GM10248 (cell line): ENCODE data around the gene ZCCHC7.

Source experiments
- CTCF ChIA-PET: fragments of 300-600 bp; sonication (Branson Sonifier 250); formaldehyde crosslinking; extraction: SDS; loops from one replicate; lab custom pipeline; 2021; ENCODE audit warnings: antibody characterized with exemption; lab: Yijun Ruan, JAX
- POLR2A ChIA-PET: fragments of 350-650 bp; sonication (Branson Sonifier 250); formaldehyde crosslinking; extraction: SDS; loops from one replicate; lab custom pipeline; 2020; ENCODE audit warnings: antibody characterized with exemption; lab: Yijun Ruan, JAX
- DNase-seq: peaks from one replicate; pipeline ENCODE4 v3.0.0; 2012; ENCODE audit errors: extremely low spot score
- CTCF ChIP-seq: IDR thresholded peaks from 2 replicates; pipeline ENCODE4 v1.5.1; 2012; ENCODE audit warnings: mild to moderate bottlenecking, low read depth; ENCODE audit errors: extremely low read depth, missing control alignments, control extremely low read depth

Gene ZCCHC7

DNA sequence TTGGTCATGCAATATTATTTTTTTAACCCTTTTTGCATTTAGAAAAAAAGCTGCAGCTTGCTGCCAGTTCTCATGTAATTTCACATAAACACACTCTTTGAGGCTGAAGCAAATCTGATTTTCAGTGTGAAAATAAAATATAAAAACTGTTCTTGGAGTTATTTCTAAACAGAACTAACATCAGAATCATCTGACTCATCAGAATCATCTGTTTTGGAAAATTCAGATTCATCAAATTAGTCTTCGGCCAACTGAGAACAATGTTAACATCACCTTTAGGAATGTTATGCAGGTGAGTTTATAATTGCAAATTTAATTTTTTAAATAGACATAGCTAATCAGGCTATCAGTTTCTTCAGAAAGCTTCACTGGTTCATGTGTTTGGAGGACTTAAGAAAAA is 45.3 kb downstream of the ZCCHC7 start:
- no peak for TF ChIP-seq CTCF
- ChIA-PET CTCF (interaction anchor here (0.9 to 1.4 kb wide), 2 partner anchors 18 to 159 kb away, joined by 3 read pairs; no protein-coding TSS in a partner anchor), POLR2A (no interaction called here)
- DNase-seq = no peak

GRCh38 chr9:37167456-37168047 is 47.2 kb downstream of the ZCCHC7 start:
- ChIA-PET POLR2A (no interaction called here), CTCF (no interaction called here)
- TF ChIP-seq CTCF = no peak
- no peak for DNase-seq

DNA sequence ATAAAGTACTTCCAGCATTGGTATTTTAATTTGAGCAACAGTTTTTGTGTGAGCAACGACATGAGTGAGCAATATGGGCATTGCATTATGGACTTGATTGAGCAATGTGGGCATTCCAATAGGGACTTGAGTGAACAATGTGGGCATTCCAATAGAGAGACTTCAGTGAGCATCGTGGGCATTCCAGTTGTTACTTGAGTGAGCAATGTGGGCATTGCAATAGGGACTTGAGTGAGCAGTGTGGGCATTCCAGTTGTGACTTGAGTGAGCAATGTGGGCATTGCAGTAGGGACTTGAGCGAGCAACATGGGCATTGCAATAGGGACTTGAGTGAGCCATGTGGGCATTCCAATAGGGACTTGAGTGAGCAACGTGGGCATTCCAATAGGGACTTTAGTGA is 52.2 kb downstream of the ZCCHC7 start:
- TF ChIP-seq CTCF = no peak
- CTCF ChIA-PET = no interaction called here
- no peak for DNase-seq

GRCh38 chr9:37174247-37174646 is 53.9 kb downstream of the ZCCHC7 start:
- no peak for TF ChIP-seq CTCF
- CTCF ChIA-PET = interaction anchor here (1.1 to 1.9 kb wide), 2 partner anchors 9 to 23 kb away, joined by 3 to 5 read pairs; no protein-coding TSS in a partner anchor
- POLR2A ChIA-PET = interaction anchor here (0.6 kb wide), 1 partner anchor 291 kb away, joined by 5 read pairs; the partner anchor contains the start of gene ZBTB5
- no peak for DNase-seq

More for the DNA sequence above, 52.2 kb downstream of the ZCCHC7 start:
- POLR2A ChIA-PET = no interaction called here

GRCh38 chr9:37178742-37179141 is 58.4 kb downstream of the ZCCHC7 start:
- CTCF ChIA-PET = interaction anchor here (1.2 kb wide), 1 partner anchor 7 kb away, joined by 4 read pairs; no protein-coding TSS in a partner anchor
- no peak for TF ChIP-seq CTCF
- POLR2A ChIA-PET = no interaction called here
- no peak for DNase-seq

GRCh38 chr9:37179576-37179975 is 59.2 kb downstream of the ZCCHC7 start:
- POLR2A ChIA-PET = no interaction called here
- DNase-seq = no peak
- CTCF ChIA-PET = interaction anchor here (1.0 to 1.5 kb wide), 3 partner anchors 8 to 15 kb away, joined by 3 to 4 read pairs (median 4); no protein-coding TSS in a partner anchor
- TF ChIP-seq CTCF = no peak
